B cell (primary cell): ENCODE measurements around the gene PRTFDC1. TPM values are rescaled to one million over a fixed set of nuclear protein-coding genes. Genes with fewer than 3 reads are reported as not detected.

Source experiments
- ATAC-seq: fragments of 200-7000 bp; cut with Tn5 transposase; one replicate; pipeline ENCODE4 v1.10.0; 2021; ENCODE audit warnings: low read depth, mild to moderate bottlenecking, moderate number of reproducible peaks, moderate library complexity
- CTCF ChIA-PET: fragments of 350-600 bp; sonication (Branson Sonifier 250); formaldehyde crosslinking; loops from one replicate; lab custom pipeline; 2021; ENCODE audit warnings: antibody characterized with exemption, inconsistent platforms; lab: Charles Lee
- POLR2A ChIA-PET: fragments of 350-600 bp; sonication (Branson Sonifier 250); formaldehyde crosslinking; loops from one replicate; lab custom pipeline; 2021; ENCODE audit warnings: antibody characterized with exemption; lab: Charles Lee
- DNase-seq: peaks from one replicate; pipeline ENCODE4 v3.0.0; 2013
- H2AFZ ChIP-seq: 2 replicates; pipeline ENCODE4 v1.6.1; 2012; ENCODE audit warnings: mild to moderate bottlenecking, low read depth, low read length; ENCODE audit not compliant: insufficient read depth, poor library complexity, severe bottlenecking
- H3K27ac ChIP-seq, 2 donors: 1 replicate in 1 of 2; 2 replicates in 1 of 2; pipeline ENCODE4 v1.5.1; 2012 to 2013; ENCODE audit warnings: low read length in 2 of 2, mild to moderate bottlenecking in 2 of 2, moderate library complexity in 1 of 2
- H3K27me3 ChIP-seq, 4 experiments: fragments of 200-600 bp in 1 of 4; sonication (generic) in 1 of 4; replicated peaks in 1 of 4; 1 replicate in 2 of 4; 2 replicates in 2 of 4; pipeline versions ENCODE4 v1.6.1 to v1.7.0; 2013 to 2016; ENCODE audit warnings: low read length in 3 of 4, mild to moderate bottlenecking in 2 of 4, mixed read lengths in 1 of 4, moderate library complexity in 1 of 4; ENCODE audit not compliant: insufficient read depth in 4 of 4, control insufficient read depth in 3 of 4; ENCODE audit errors: control extremely low read depth in 1 of 4
- H3K36me3 ChIP-seq, 2 experiments: replicated peaks in 1 of 2; 1 replicate in 1 of 2; 2 replicates in 1 of 2; pipeline versions ENCODE4 v1.6.1 to v1.7.1; 2013; ENCODE audit warnings: low read length in 1 of 2; ENCODE audit not compliant: insufficient read depth in 2 of 2, control insufficient read depth in 1 of 2; ENCODE audit errors: control extremely low read depth in 1 of 2, extremely low read depth in 1 of 2
- H3K4me1 ChIP-seq, 2 donors: fragments of 200-600 bp in 1 of 2; sonication (generic) in 1 of 2; 1 replicate in 1 of 2; 2 replicates in 1 of 2; pipeline versions ENCODE4 v1.5.1 to v1.6.1; 2013 to 2017; ENCODE audit warnings: low read length in 2 of 2; ENCODE audit not compliant: control insufficient read depth in 2 of 2, insufficient read depth in 2 of 2
- H3K4me2 ChIP-seq: replicated peaks from 2 replicates; pipeline ENCODE3; 2012; ENCODE audit warnings: mild to moderate bottlenecking, low read depth, low read length; ENCODE audit not compliant: poor library complexity, severe bottlenecking
- H3K4me3 ChIP-seq, 5 experiments: fragments of 200-600 bp in 1 of 5; sonication (generic) in 1 of 5; 1 replicate in 3 of 5; 2 replicates in 2 of 5; pipeline versions ENCODE4 v1.5.1 to v1.7.0; 2011 to 2016; ENCODE audit warnings: low read length in 4 of 5, mild to moderate bottlenecking in 4 of 5, low read depth in 2 of 5, control low read depth in 1 of 5, moderate library complexity in 1 of 5; ENCODE audit not compliant: insufficient read depth in 1 of 5; ENCODE audit errors: control extremely low read depth in 1 of 5, extremely low read depth in 1 of 5
- H3K79me2 ChIP-seq: fragments of 200-600 bp; sonication (generic); one replicate; pipeline ENCODE4 v1.6.0; 2016; ENCODE audit warnings: low read length; ENCODE audit not compliant: control insufficient read depth, insufficient read depth
- H3K9ac ChIP-seq: fragments of 200-600 bp; sonication (generic); 2 replicates; pipeline ENCODE4 v1.6.1; 2017; ENCODE audit warnings: mild to moderate bottlenecking, low read length, moderate library complexity
- H3K9me3 ChIP-seq, 3 donors: one replicate each; pipeline versions ENCODE4 v1.6.1 to v1.7.1; 2013; ENCODE audit warnings: low read length in 2 of 3; ENCODE audit not compliant: control insufficient read depth in 2 of 3, insufficient read depth in 1 of 3; ENCODE audit errors: control extremely low read depth in 1 of 3
- H4K20me1 ChIP-seq: 2 replicates; pipeline ENCODE4 v1.6.0; 2012; ENCODE audit warnings: mild to moderate bottlenecking, low read length; ENCODE audit not compliant: insufficient read depth, control insufficient read depth, poor library complexity, severe bottlenecking
- H3K27ac Mint-ChIP-seq: one replicate; pipeline ENCODE4 v1.8.0; 2021; ENCODE audit warnings: mixed read lengths
- H3K27me3 Mint-ChIP-seq: one replicate; pipeline ENCODE4 v1.8.0; 2021; ENCODE audit warnings: mixed read lengths
- H3K4me1 Mint-ChIP-seq: one replicate; pipeline ENCODE4 v1.8.0; 2021; ENCODE audit warnings: mixed read lengths
- H3K4me3 Mint-ChIP-seq: one replicate; pipeline ENCODE4 v1.8.0; 2021; ENCODE audit warnings: mixed read lengths
- H3K9me3 Mint-ChIP-seq: one replicate; pipeline ENCODE4 v1.8.0; 2022; ENCODE audit warnings: mixed read lengths; ENCODE audit not compliant: insufficient read depth
- CTCF ChIP-seq: fragments of 200-600 bp; IDR thresholded peaks from one replicate; pipeline ENCODE4 v1.8.0; 2022; ENCODE audit warnings: antibody characterized with exemption, mild to moderate bottlenecking
- EZH2 ChIP-seq: IDR thresholded peaks from 2 replicates; pipeline ENCODE4 v1.6.1; 2012; ENCODE audit warnings: borderline replicate concordance, low read depth, mild to moderate bottlenecking, moderate library complexity, low read length; ENCODE audit not compliant: insufficient read depth, poor library complexity, severe bottlenecking
- WGBS: methylation state at CpG from one replicate; pipeline ENCODE4 v1.1.5; 2013; ENCODE audit warnings: missing lambda C conversion rate; ENCODE audit not compliant: insufficient coverage; 5-methylcytosine and 5-hydroxymethylcytosine counted together
- intact Hi-C: fragments of 100-400 bp; cut with micrococcal nuclease; formaldehyde crosslinking; loops from one replicate; pipeline ENCODE4 v1.10.0; 2022
- polyA plus RNA-seq: library from polyadenylated mRNA; depleted of rRNA; stranded (reverse); fragments of >200 nt; gene quantifications from 2 replicates; pipeline ENCODE4 v1.2.3, GENCODE V29; 2012
- total RNA-seq, 2 donors: library from RNA; stranded (reverse); fragments of 120-200 nt in 1 of 2; gene quantifications; 1 replicate in 1 of 2; 2 replicates in 1 of 2; pipeline versions ENCODE4 v1.2.3 to v1.2.4, GENCODE V29; 2013 to 2022

PRTFDC1 gene
- total and polyA plus RNA-seq, 2 donors (not counting 1 experiment from before 2014, with no cell fraction given): 0.63 TPM; not detected in 1

- H3K4me1 ChIP-seq: no peaks in the 10 kb centered on the region
- no peak overlapping the region for H2AFZ ChIP-seq
- H3K4me2 ChIP-seq: no peak overlapping the region
- Mint-ChIP-seq H3K27ac (no peak overlapping the region), H3K9me3 (no peaks in the 10 kb centered on the region), H3K27me3 (peaks cover 7% of the 10 kb centered on the region), H3K4me3 (no peak overlapping the region), H3K4me1 (no peaks in the 10 kb centered on the region)
- no peaks in the 10 kb centered on the region for H3K79me2 ChIP-seq
- no peak for ATAC-seq
- ChIA-PET POLR2A (no interaction called here), CTCF (interaction anchor here (0.6 kb wide), 1 partner anchor 1285 kb away, joined by 4 read pairs; no protein-coding TSS in a partner anchor)
- peaks cover 0 to 4% (median 0%) of the 10 kb centered on the region in 3 donors for H3K9me3 ChIP-seq
- no peak overlapping the region for H3K4me3 ChIP-seq
- H4K20me1 ChIP-seq: no peaks in the 10 kb centered on the region
- TF ChIP-seq EZH2 (no peak), CTCF (no peak)
- DNase-seq: no peak
- no peak overlapping the region for H3K9ac ChIP-seq
- H3K36me3 ChIP-seq: no peaks in the 10 kb centered on the region
- H3K27me3 ChIP-seq: peaks cover 0 to 8% (median 2%) of the 10 kb centered on the region in 4 experiments
- 100% methylated on average over 3 of the region's 4 CpGs for WGBS
- no peak overlapping the region for H3K27ac ChIP-seq
- intact Hi-C loops: no loop called here
These were observed 30.7 kb upstream of the PRTFDC1 start for GRCh38 chr10:24983130-24983529.

GRCh38 chr10:24982319-24983112, 30.1 kb upstream of the PRTFDC1 start:
- H3K4me2 ChIP-seq: no peak overlapping the region
- ATAC-seq: no peak
- CTCF ChIA-PET: no interaction called here

More at GRCh38 chr10:24982319-24983112, 30.1 kb upstream of the PRTFDC1 start:
- 80% methylated on average over 1 of the region's 1 CpG for WGBS
- no peak overlapping the region for H3K4me3 ChIP-seq
- H3K4me3 Mint-ChIP-seq: no peak overlapping the region
- intact Hi-C loops: no loop called here
- H3K27ac ChIP-seq: no peak overlapping the region
- no peaks in the 10 kb centered on the region for H3K4me1 Mint-ChIP-seq
- no peak overlapping the region for H2AFZ ChIP-seq
- no peak overlapping the region for H3K27ac Mint-ChIP-seq
- DNase-seq: no peak
- H3K9me3 ChIP-seq: peaks cover 0 to 4% (median 0%) of the 10 kb centered on the region in 3 donors
- peaks cover 5% of the 10 kb centered on the region for H3K27me3 Mint-ChIP-seq
- H3K4me1 ChIP-seq: no peaks in the 10 kb centered on the region
- no peak overlapping the region for H3K9ac ChIP-seq
- no peaks in the 10 kb centered on the region for H3K36me3 ChIP-seq
- no peaks in the 10 kb centered on the region for H4K20me1 ChIP-seq
- peaks cover 0 to 8% (median 2%) of the 10 kb centered on the region in 4 experiments for H3K27me3 ChIP-seq
- no peak for TF ChIP-seq EZH2
- no peak for TF ChIP-seq CTCF
- POLR2A ChIA-PET: no interaction called here
- no peaks in the 10 kb centered on the region for H3K79me2 ChIP-seq
- no peaks in the 10 kb centered on the region for H3K9me3 Mint-ChIP-seq
